Parathyroid adenoma (tissue), 2 donors: ENCODE measurements around the gene MED10.

Experiments
- H2AFZ ChIP-seq: fragments of 300-600 bp; sonication (generic); one replicate; pipeline ENCODE4 v1.7.0; 2017; ENCODE audit warnings: antibody characterized with exemption, mild to moderate bottlenecking
- H3K27ac ChIP-seq: fragments of 300-600 bp; sonication (generic); one replicate; pipeline ENCODE4 v1.7.0; 2017
- H3K27me3 ChIP-seq: fragments of 300-600 bp; sonication (generic); one replicate; pipeline ENCODE4 v1.7.0; 2017; ENCODE audit warnings: low read length; ENCODE audit not compliant: control insufficient read depth, insufficient read depth
- H3K36me3 ChIP-seq: fragments of 300-600 bp; sonication (generic); one replicate; pipeline ENCODE4 v1.7.0; 2017; ENCODE audit warnings: low read length; ENCODE audit not compliant: control insufficient read depth, insufficient read depth
- H3K4me1 ChIP-seq: fragments of 300-600 bp; sonication (generic); one replicate; pipeline ENCODE4 v1.7.0; 2017; ENCODE audit warnings: control low read depth
- H3K4me2 ChIP-seq: fragments of 300-600 bp; sonication (generic); one replicate; pipeline ENCODE4 v1.7.0; 2017; ENCODE audit warnings: low read length
- H3K4me3 ChIP-seq: fragments of 300-600 bp; sonication (generic); one replicate; pipeline ENCODE4 v1.7.0; 2017; ENCODE audit warnings: low read depth, low read length
- H3K79me2 ChIP-seq: fragments of 300-600 bp; sonication (generic); one replicate; pipeline ENCODE4 v1.7.0; 2017; ENCODE audit warnings: control low read depth
- H3K9ac ChIP-seq: fragments of 300-600 bp; sonication (generic); one replicate; pipeline ENCODE4 v1.7.0; 2017; ENCODE audit warnings: mild to moderate bottlenecking
- H3K9me3 ChIP-seq: fragments of 300-600 bp; sonication (generic); one replicate; pipeline ENCODE4 v1.7.0; 2017; ENCODE audit warnings: low read length; ENCODE audit not compliant: control insufficient read depth
- CTCF ChIP-seq: fragments of 300-600 bp; sonication (generic); IDR thresholded peaks from one replicate; pipeline ENCODE4 v1.7.0; 2017; ENCODE audit warnings: antibody characterized with exemption, mild to moderate bottlenecking
- donor health status: primary hyperparathyroidism.

MED10 gene

DNA sequence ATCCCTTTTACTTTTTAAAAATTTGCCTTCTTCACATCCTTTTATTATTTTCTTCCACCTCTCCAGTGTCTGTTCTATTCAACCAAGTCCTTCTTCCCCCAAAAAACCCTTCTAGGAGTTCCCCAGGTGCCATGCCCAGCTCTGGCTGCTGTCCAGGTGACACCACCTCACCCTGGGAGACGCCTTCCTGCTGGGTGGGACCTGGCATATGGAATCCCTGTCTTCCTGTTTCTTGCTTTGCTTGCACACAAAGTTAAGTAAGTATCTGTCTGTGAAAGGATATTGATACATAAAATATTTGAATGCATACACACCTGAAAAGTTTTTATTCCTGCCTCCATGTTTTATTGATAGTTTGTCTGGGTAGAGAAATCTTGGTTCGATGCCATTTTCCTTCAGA is 23.1 kb upstream of the MED10 start:
- no peak for TF ChIP-seq CTCF
- Histone ChIP-seq H3K4me3 (no peak overlapping the region), H3K27me3 (no peaks in the 10 kb centered on the region), H3K9me3 (no peaks in the 10 kb centered on the region), H2AFZ (no peak overlapping the region), H3K36me3 (no peaks in the 10 kb centered on the region), H3K4me1 (no peaks in the 10 kb centered on the region), H3K79me2 (no peaks in the 10 kb centered on the region), H3K9ac (no peak overlapping the region), H3K4me2 (no peak overlapping the region), H3K27ac (no peak overlapping the region)

DNA sequence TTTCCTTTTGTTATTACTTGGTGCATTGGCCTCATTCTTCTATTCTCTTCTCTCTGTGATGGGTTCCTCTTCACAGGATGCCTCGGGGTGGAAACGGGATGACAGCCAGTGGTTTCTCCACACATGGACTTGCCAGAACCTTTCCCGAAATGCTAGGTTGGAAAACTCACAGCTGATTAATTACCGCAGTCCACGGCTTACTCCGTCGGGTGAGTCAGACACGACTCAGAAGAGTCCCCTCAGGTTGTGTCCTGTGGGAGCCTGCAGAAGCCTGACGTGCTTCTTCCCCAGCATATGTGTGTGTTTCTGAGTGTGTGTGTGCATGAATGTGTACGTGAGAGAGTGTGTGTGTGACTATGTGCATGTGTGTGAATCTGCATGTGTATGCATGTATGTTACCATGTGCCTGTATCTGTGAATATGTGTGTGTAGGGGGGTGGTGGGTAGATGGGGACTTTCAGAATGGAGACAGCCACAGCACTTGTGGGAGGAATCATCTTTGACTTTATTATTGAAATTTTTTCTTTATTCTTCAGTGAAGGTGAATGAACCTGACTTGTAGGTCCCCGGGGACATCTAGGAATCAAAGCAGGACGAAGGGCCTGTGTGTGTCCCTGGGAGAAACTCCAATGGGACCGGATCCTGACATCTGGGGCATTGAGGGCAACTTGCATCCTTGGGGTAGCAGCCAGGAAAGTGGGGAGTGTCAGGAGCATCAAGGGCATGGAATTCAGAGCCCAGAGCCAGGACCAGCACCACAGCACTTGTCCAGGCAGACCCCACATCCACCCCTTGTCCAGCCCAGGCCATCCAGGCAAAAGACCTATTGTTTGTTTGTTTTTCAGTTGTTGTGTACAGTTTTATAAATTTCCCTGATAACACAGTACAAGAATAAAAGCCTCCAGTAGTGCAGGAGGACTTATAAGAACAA is 21.9 kb upstream of the MED10 start:
- H2AFZ ChIP-seq: no peak overlapping the region
- H3K27ac ChIP-seq: no peak overlapping the region
- no peaks in the 10 kb centered on the region for H3K4me1 ChIP-seq
- H3K36me3 ChIP-seq: no peaks in the 10 kb centered on the region
- no peaks in the 10 kb centered on the region for H3K79me2 ChIP-seq
- H3K9me3 ChIP-seq: no peaks in the 10 kb centered on the region
- TF ChIP-seq CTCF: no peak
- no peak overlapping the region for H3K9ac ChIP-seq
- H3K4me3 ChIP-seq: no peak overlapping the region
- no peak overlapping the region for H3K4me2 ChIP-seq
- H3K27me3 ChIP-seq: no peaks in the 10 kb centered on the region

GRCh38 chr5:6398570-6399230 is 20.4 kb upstream of the MED10 start:
- Histone ChIP-seq H3K4me1 (no peaks in the 10 kb centered on the region), H3K9ac (no peak overlapping the region), H2AFZ (no peak overlapping the region), H3K9me3 (no peaks in the 10 kb centered on the region), H3K27ac (no peak overlapping the region), H3K4me2 (no peak overlapping the region), H3K4me3 (no peak overlapping the region), H3K27me3 (no peaks in the 10 kb centered on the region), H3K79me2 (no peaks in the 10 kb centered on the region), H3K36me3 (no peaks in the 10 kb centered on the region)
- no peak for TF ChIP-seq CTCF

DNA sequence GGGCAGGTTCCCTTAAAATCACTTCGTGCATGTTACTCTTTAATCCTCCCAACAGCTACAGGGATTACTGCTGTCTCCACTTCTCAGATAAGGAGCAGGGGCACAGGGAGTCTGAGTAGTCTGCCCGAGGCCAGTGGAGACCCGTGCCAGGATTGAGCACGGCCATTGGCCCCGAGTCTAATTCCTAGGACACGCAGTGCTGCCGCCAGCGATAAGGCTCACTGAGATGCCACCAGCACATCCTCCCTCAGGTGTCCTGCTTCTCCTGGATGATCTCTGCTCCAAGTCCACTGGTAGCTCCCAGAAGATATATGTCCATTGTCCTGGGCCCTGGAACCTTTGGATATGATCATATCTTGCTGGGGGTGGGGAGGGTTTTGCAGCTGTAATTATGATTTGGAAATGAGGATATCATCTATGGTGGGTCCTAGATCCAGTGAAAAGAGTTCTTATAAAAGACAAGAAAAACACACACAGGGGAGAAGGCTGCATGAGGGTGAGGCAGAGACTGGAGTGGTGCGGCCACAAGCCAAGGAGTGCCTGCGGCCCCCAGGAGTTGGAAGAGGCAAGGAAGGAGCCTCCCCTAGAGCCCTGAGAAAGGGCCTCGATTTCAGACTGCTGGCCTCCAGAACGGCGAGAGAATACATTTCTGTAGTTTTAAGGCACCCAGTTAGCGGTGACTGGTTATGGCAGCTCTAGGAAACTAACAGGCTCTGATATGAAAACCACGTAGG is 19.4 kb upstream of the MED10 start:
- TF ChIP-seq CTCF: no peak
- no peak overlapping the region for H3K9ac ChIP-seq
- H3K4me1 ChIP-seq: no peaks in the 10 kb centered on the region
- H3K27ac ChIP-seq: no peak overlapping the region
- no peak overlapping the region for H3K4me3 ChIP-seq
- no peak overlapping the region for H3K4me2 ChIP-seq
- H3K79me2 ChIP-seq: no peaks in the 10 kb centered on the region
- no peaks in the 10 kb centered on the region for H3K9me3 ChIP-seq
- no peaks in the 10 kb centered on the region for H3K27me3 ChIP-seq
- no peaks in the 10 kb centered on the region for H3K36me3 ChIP-seq
- H2AFZ ChIP-seq: no peak overlapping the region
